DMS79 (cell line): ENCODE results near the gene CTSF.
"Not testable (repeated sequence)": the region's sequence is repeated elsewhere in the genome, so short reads cannot be mapped to it uniquely, and the experiment has no call there.

ENCODE experiments used
- DNase-seq: peaks from one replicate; lab custom pipeline; 2025; lab: John Stamatoyannopoulos, UW

The CTSF gene

GRCh38 chr11:66568124-66568916 is at the start of gene CTSF:
CTSF (minus strand) TSS chr11:66568606; CDS start chr11:66568486, 120 bp downstream.
- DNase-seq: peak; percentile 36

- DNase-seq: no peak
These were observed 48.9 kb upstream of the CTSF start for GRCh38 chr11:66617155-66617834.

- peak; percentile 99 for DNase-seq
These were observed 48.2 kb upstream of the CTSF start, which contains the start of gene RBM14 for GRCh38 chr11:66616379-66617154. RBM14 (plus strand) TSS chr11:66616630; CDS start chr11:66616721, 91 bp downstream.

- DNase-seq: no peak
These were observed 45.7 kb upstream of the CTSF start for GRCh38 chr11:66614073-66614472.

- DNase-seq: no peak
These were observed 44.1 kb upstream of the CTSF start for GRCh38 chr11:66612458-66612857.

- no peak for DNase-seq
These were observed 41.6 kb upstream of the CTSF start for GRCh38 chr11:66609721-66610617.

GRCh38 chr11:66607126-66607834 is 38.9 kb upstream of the CTSF start:
- no peak for DNase-seq

- not testable (repeated sequence) for DNase-seq
These were observed 38.2 kb upstream of the CTSF start for GRCh38 chr11:66606608-66607007.

GRCh38 chr11:66604155-66604554 is 35.7 kb upstream of the CTSF start:
- DNase-seq: no peak

- DNase-seq: no peak
These were observed 34.7 kb upstream of the CTSF start for GRCh38 chr11:66603072-66603471.

- no peak for DNase-seq
These were observed 32.3 kb upstream of the CTSF start for GRCh38 chr11:66600631-66601233.

GRCh38 chr11:66600219-66600618 is 31.8 kb upstream of the CTSF start:
- DNase-seq: no peak

- DNase-seq: no peak
These were observed 30.6 kb upstream of the CTSF start for GRCh38 chr11:66598993-66599392.

- DNase-seq: peak; percentile 48
These were observed 27.0 kb upstream of the CTSF start for GRCh38 chr11:66595245-66595904.

GRCh38 chr11:66593650-66594049 is 25.2 kb upstream of the CTSF start:
- DNase-seq: no peak

- DNase-seq: no peak
These were observed 24.9 kb upstream of the CTSF start for GRCh38 chr11:66593303-66593635.

- peak; percentile 87 for DNase-seq
These were observed 24.3 kb upstream of the CTSF start, which contains the start of the genes CCDC87 and CCS for GRCh38 chr11:66592457-66593302. CCDC87 (minus strand) TSS chr11:66593063; CDS start chr11:66593015, 48 bp downstream. CCS (plus strand) TSS chr11:66593185; CDS start chr11:66593262, 77 bp downstream.

GRCh38 chr11:66591175-66591574 is 22.8 kb upstream of the CTSF start:
- no peak for DNase-seq
